Measurements from ENCODE around the gene KDR.

GRCh38 chr4:55069248-55069647 is 56.1 kb downstream of the KDR start:
- TF ChIP-seq CTCF (IDR thresholded peaks at IDR 0.05; ENCODE audit: low read length) (no peak), EZH2 (IDR thresholded peaks at IDR 0.05; ENCODE audit: borderline replicate concordance, low read length) (no peak)

Measured in OCI-LY1 (cell line).